HG02938 (cell line): ENCODE measurements around the gene POPDC2.

ENCODE experiments used
- ATAC-seq: cut with Tn5 transposase; IDR thresholded peaks from one replicate; pipeline ENCODE4 v1.9.1; 2021; ENCODE audit warnings: mild to moderate bottlenecking, moderate library complexity; ENCODE audit not compliant: unreplicated experiment

Gene POPDC2

GRCh38 chr3:119672776-119673175, 12.4 kb upstream of the POPDC2 start:
- no peak for ATAC-seq

- ATAC-seq: no peak
Observed at GRCh38 chr3:119669906-119670570, 9.6 kb upstream of the POPDC2 start.

- ATAC-seq: no peak
Observed at GRCh38 chr3:119665954-119666559, 5.7 kb upstream of the POPDC2 start.

- no peak for ATAC-seq
Observed at GRCh38 chr3:119664850-119665379, 4.5 kb upstream of the POPDC2 start.

GRCh38 chr3:119664370-119664769, 4.0 kb upstream of the POPDC2 start:
- no peak for ATAC-seq

GRCh38 chr3:119663885-119664284, 3.5 kb upstream of the POPDC2 start:
- no peak for ATAC-seq

- ATAC-seq: no peak
Observed at GRCh38 chr3:119662604-119663373, 2.4 kb upstream of the POPDC2 start.

- ATAC-seq: no peak
Observed at GRCh38 chr3:119659606-119660291, 640 bp downstream of the POPDC2 start.

- no peak for ATAC-seq
Observed at GRCh38 chr3:119658994-119659393, 1.4 kb downstream of the POPDC2 start.

GRCh38 chr3:119657887-119658702, 2.3 kb downstream of the POPDC2 start:
- ATAC-seq: no peak

- ATAC-seq: no peak
Observed at GRCh38 chr3:119653876-119654275, 6.5 kb downstream of the POPDC2 start.

GRCh38 chr3:119652306-119653033, 7.9 kb downstream of the POPDC2 start:
- no peak for ATAC-seq

- ATAC-seq: no peak
Observed at GRCh38 chr3:119649761-119650160, 10.6 kb downstream of the POPDC2 start.

GRCh38 chr3:119647843-119648575, 12.4 kb downstream of the POPDC2 start:
- no peak for ATAC-seq

- no peak for ATAC-seq
Observed at GRCh38 chr3:119647171-119647570, 13.2 kb downstream of the POPDC2 start.

- no peak for ATAC-seq
Observed at GRCh38 chr3:119645813-119646212, 14.6 kb downstream of the POPDC2 start.

- no peak for ATAC-seq
Observed at GRCh38 chr3:119644481-119644880, 15.9 kb downstream of the POPDC2 start.

GRCh38 chr3:119643528-119643927, 16.9 kb downstream of the POPDC2 start:
- no peak for ATAC-seq
